IPS-18a (cell line): ENCODE data around the gene PLEKHJ1.

ENCODE experiments used
- H3K27ac ChIP-seq: one replicate; pipeline ENCODE4 v1.5.1; 2013; ENCODE audit warnings: low read length
- H3K27me3 ChIP-seq: one replicate; pipeline ENCODE4 v1.6.1; 2013; ENCODE audit warnings: mild to moderate bottlenecking, low read length; ENCODE audit not compliant: control insufficient read depth, insufficient read depth
- H3K36me3 ChIP-seq: one replicate; pipeline ENCODE4 v1.6.1; 2013; ENCODE audit warnings: low read depth, low read length; ENCODE audit not compliant: control insufficient read depth
- H3K4me1 ChIP-seq: one replicate; pipeline ENCODE4 v1.6.1; 2013; ENCODE audit warnings: low read depth, low read length; ENCODE audit not compliant: control insufficient read depth
- H3K4me3 ChIP-seq: one replicate; pipeline ENCODE4 v1.5.1; 2013; ENCODE audit warnings: low read length
- H3K9ac ChIP-seq: one replicate; pipeline ENCODE4 v1.6.1; 2013; ENCODE audit warnings: mild to moderate bottlenecking, low read length, moderate library complexity
- H3K9me3 ChIP-seq: one replicate; pipeline ENCODE4 v1.6.1; 2013; ENCODE audit warnings: low read depth, low read length; ENCODE audit not compliant: control insufficient read depth

The PLEKHJ1 gene

GRCh38 chr19:2228157-2229030, 7.7 kb downstream of the PLEKHJ1 start:
- H3K4me3 ChIP-seq, result no peak overlapping the region
- H3K4me1 ChIP-seq, result no peaks in the 10 kb centered on the region
- no peak overlapping the region for H3K27ac ChIP-seq
- H3K9me3 ChIP-seq, result no peaks in the 10 kb centered on the region
- H3K27me3 ChIP-seq, result no peaks in the 10 kb centered on the region
- H3K9ac ChIP-seq, result no peak overlapping the region
- H3K36me3 ChIP-seq, result peaks cover 28% of the 10 kb centered on the region

DNA sequence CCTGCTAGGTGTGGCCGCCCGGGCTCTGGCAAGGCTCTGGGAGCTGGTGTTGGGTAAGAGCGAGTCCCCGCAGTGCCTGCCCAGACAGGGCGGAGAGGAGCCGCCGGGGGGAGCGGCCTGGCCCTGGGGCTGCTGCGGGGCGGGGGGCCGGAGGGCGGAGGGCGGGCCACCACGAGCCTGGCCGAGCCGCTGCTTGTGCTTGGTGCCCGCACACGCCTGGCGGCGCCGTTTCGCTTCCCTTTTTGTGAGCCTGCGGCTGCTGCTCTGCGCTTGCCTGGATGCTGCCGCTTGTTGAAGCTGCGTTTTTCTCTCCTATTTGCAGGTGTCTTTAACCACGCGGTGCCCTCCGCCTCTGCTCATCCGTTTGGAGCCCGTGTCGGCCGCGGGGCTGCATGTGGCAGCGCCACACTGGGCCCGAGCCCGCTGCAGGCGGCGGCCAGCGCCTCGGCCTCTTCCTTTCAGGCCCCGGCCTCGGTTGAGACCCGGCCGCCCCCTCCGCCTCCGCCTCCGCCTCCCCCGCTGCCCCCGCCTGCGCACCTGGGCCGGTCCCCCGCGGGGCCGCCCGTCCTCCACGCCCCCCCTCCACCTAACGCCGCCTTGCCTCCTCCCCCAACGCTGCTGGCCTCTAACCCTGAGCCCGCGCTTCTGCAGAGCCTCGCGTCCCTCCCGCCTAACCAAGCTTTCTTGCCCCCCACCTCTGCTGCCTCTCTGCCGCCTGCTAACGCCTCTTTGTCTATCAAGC, 8.5 kb downstream of the PLEKHJ1 start:
- Histone ChIP-seq H3K27ac (no peak overlapping the region), H3K4me3 (no peak overlapping the region), H3K27me3 (no peaks in the 10 kb centered on the region), H3K9ac (no peak overlapping the region), H3K9me3 (no peaks in the 10 kb centered on the region), H3K36me3 (peaks cover 20% of the 10 kb centered on the region), H3K4me1 (no peaks in the 10 kb centered on the region)

DNA sequence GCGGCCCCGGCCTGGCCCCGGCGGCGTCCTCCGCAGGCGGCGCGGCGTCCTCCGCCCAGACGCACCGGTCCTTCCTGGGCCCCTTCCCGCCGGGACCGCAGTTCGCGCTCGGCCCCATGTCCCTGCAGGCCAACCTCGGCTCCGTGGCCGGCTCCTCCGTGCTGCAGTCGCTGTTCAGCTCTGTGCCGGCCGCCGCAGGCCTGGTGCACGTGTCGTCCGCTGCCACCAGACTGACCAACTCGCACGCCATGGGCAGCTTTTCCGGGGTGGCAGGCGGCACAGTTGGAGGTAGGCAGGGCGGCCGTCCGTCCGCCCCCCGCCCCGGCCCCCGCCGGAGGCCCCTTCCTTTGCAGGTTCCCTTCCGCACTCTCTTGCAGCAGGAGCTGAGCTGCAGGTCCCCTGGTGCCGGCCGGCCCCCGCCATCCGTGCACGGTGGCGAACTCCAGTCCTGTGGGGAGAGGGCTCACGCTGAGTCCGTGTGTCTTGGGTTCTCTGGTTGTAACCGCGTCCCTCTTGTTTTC, 9.2 kb downstream of the PLEKHJ1 start:
- H3K36me3 ChIP-seq, result peaks cover 18% of the 10 kb centered on the region

GRCh38 chr19:2226051-2226839, 9.9 kb downstream of the PLEKHJ1 start:
- Histone ChIP-seq H3K9ac (no peak overlapping the region), H3K9me3 (no peaks in the 10 kb centered on the region), H3K27ac (no peak overlapping the region), H3K4me1 (no peaks in the 10 kb centered on the region), H3K4me3 (no peak overlapping the region), H3K36me3 (peaks cover 18% of the 10 kb centered on the region), H3K27me3 (no peaks in the 10 kb centered on the region)

More for the DNA sequence above, 9.2 kb downstream of the PLEKHJ1 start:
- Histone ChIP-seq H3K27me3 (no peaks in the 10 kb centered on the region), H3K4me1 (no peaks in the 10 kb centered on the region), H3K27ac (no peak overlapping the region), H3K9ac (no peak overlapping the region), H3K9me3 (no peaks in the 10 kb centered on the region), H3K4me3 (no peak overlapping the region)

- Histone ChIP-seq H3K9ac (no peak overlapping the region), H3K4me1 (no peaks in the 10 kb centered on the region), H3K27ac (no peak overlapping the region), H3K36me3 (peaks cover 20% of the 10 kb centered on the region), H3K4me3 (no peak overlapping the region), H3K27me3 (no peaks in the 10 kb centered on the region), H3K9me3 (no peaks in the 10 kb centered on the region)
These were observed 10.6 kb downstream of the PLEKHJ1 start for GRCh38 chr19:2225415-2226050.

DNA sequence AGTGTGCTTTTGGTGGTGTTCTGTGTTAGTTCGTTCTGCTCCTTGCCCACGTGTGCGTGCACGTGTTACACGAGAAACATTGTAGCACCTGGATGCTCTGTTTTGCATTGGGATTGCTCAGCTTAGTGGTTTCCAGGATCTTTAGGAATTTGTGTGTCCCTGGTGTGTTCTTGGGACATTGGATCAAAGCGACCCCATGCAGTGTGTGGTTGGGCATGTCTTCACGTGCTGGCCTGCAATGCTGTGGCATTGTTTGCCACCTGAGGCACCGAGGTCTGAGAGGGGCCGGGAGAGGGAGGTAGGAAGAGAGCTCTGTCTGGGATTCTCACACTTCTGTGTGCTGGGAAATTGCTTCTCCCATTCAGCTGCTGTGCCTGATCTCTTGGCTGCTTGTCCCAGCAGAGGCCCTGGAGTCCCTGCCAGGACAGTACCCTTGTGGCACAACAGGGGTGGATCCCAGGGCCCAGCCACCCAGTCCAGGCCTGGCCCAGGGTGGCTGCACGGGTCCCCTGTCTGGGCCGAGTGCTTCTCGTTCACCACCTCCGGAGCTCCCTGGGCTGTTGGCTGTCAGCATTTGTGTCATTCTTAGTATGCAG, 11.3 kb downstream of the PLEKHJ1 start:
- H3K9me3 ChIP-seq, result no peaks in the 10 kb centered on the region
- no peak overlapping the region for H3K4me3 ChIP-seq
- no peak overlapping the region for H3K27ac ChIP-seq
- H3K27me3 ChIP-seq, result no peaks in the 10 kb centered on the region
- H3K9ac ChIP-seq, result no peak overlapping the region
- H3K4me1 ChIP-seq, result no peaks in the 10 kb centered on the region
- H3K36me3 ChIP-seq, result peaks cover 21% of the 10 kb centered on the region

DNA sequence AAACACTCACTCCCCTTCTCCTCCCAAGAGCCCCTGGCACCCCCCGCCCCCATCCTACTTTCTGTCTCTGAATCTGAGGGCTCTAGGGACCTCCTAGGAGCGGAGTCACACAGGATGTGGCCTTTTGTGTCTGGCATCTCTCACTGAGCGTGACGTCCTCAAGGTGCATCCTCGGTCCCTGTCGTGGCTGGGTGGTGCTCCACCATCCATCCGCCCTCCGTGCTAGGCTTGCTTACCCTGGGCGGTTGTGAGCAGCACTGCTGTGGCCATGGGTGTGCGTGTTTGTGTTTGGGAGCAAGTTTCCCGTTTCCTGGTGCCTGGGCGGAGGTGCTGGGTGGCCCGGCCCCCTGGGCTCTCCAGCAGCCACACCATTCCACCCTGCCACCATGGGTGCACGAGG, 12.2 kb downstream of the PLEKHJ1 start:
- H3K4me1 ChIP-seq, result no peaks in the 10 kb centered on the region

GRCh38 chr19:2223391-2223790, 12.7 kb downstream of the PLEKHJ1 start:
- Histone ChIP-seq H3K27me3 (no peaks in the 10 kb centered on the region), H3K36me3 (peaks cover 16% of the 10 kb centered on the region), H3K9ac (no peak overlapping the region), H3K4me1 (no peaks in the 10 kb centered on the region), H3K9me3 (no peaks in the 10 kb centered on the region), H3K4me3 (no peak overlapping the region), H3K27ac (no peak overlapping the region)

More for the DNA sequence above, 12.2 kb downstream of the PLEKHJ1 start:
- H3K9me3 ChIP-seq, result no peaks in the 10 kb centered on the region
- no peak overlapping the region for H3K27ac ChIP-seq
- H3K9ac ChIP-seq, result no peak overlapping the region
- no peaks in the 10 kb centered on the region for H3K27me3 ChIP-seq
- H3K4me3 ChIP-seq, result no peak overlapping the region
- peaks cover 19% of the 10 kb centered on the region for H3K36me3 ChIP-seq

DNA sequence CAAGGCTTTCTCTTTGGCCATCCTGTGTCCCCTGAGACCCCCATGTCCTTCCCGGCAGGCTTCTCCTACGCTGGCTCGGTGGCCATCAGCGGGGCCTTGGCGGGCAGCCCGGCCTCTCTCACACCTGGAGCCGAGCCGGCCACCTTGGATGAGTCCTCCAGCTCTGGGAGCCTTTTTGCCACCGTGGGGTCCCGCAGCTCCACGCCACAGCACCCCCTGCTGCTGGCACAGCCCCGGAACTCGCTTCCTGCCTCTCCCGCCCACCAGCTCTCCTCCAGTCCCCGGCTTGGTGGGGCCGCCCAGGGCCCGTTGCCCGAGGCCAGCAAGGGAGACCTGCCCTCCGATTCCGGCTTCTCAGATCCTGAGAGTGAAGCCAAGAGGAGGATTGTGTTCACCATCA, 14.2 kb downstream of the PLEKHJ1 start:
- H3K27ac ChIP-seq, result no peak overlapping the region
- H3K36me3 ChIP-seq, result peaks cover 22% of the 10 kb centered on the region
- no peak overlapping the region for H3K9ac ChIP-seq
- no peaks in the 10 kb centered on the region for H3K4me1 ChIP-seq
- no peaks in the 10 kb centered on the region for H3K27me3 ChIP-seq
- no peak overlapping the region for H3K4me3 ChIP-seq
- no peaks in the 10 kb centered on the region for H3K9me3 ChIP-seq

DNA sequence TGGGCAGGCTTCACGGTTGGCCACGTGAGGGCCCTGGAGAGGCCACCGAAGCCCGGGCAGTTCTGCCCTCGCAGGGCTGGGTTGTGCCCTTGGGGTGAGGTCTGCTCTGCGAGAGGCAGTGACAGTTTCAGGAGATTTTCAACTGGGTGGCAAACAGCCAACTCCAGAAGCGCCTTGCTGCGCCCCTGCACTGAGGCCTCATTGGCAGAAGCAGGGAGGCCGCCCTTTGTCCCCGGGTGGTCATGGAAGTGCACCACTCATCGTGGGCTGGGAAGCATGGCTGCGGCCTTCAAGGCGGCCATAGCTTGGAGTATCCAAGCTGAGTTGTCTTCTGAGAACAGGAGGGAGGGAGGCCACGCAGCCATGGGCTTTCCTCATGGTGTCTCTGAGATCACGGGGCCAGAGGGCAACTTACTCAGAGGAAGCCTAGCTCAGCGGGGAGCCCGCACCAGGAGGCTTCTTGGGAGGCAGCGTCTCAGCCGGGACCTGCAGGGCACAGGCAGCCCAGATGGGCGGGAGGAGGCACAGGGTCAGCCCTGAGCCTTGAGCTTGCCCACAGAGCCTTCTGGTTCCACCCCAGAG, 14.8 kb downstream of the PLEKHJ1 start:
- Histone ChIP-seq H3K4me1 (no peaks in the 10 kb centered on the region), H3K9ac (no peak overlapping the region), H3K4me3 (no peak overlapping the region), H3K27ac (no peak overlapping the region), H3K36me3 (peaks cover 27% of the 10 kb centered on the region), H3K27me3 (no peaks in the 10 kb centered on the region), H3K9me3 (no peaks in the 10 kb centered on the region)
